A549 (cell line): ENCODE measurements around the gene PTOV1. TPM values are rescaled to one million over a fixed set of nuclear protein-coding genes. Genes with fewer than 3 reads are reported as not detected.

Experiments used
- ATAC-seq, 2 experiments: fragments of 200-7000 bp in 1 of 2; fragments of >200 bp in 1 of 2; cut with Nextera tagmentation in 1 of 2; cut with Tn5 transposase in 1 of 2; 3 replicates each; pipeline versions ENCODE4 v1.8.0 to v1.9.1; 2018 to 2020; ENCODE audit warnings: mild to moderate bottlenecking in 1 of 2, moderate library complexity in 1 of 2
- CTCF ChIA-PET: fragments of 300-600 bp; sonication (Branson Sonifier 250); formaldehyde crosslinking; extraction: SDS; loops from one replicate; lab custom pipeline; 2021; ENCODE audit warnings: antibody characterized with exemption, inconsistent platforms; lab: Yijun Ruan, JAX
- POLR2A ChIA-PET: fragments of 350-600 bp; formaldehyde crosslinking; extraction: SDS; loops from one replicate; lab custom pipeline; 2021; ENCODE audit warnings: antibody characterized with exemption, inconsistent platforms; lab: Yijun Ruan, JAX
- DNase-seq, 2 experiments: peaks; one replicate each; pipeline versions ENCODE4 v3.0.0 to v3.0.0-alpha.2; 2011 to 2016; ENCODE audit warnings: low read depth in 1 of 2, low spot score in 1 of 2
- FAIRE-seq: peaks from 2 replicates; lab custom pipeline; 2011; peaks lifted over from hg19 to GRCh38; lab: Jason Lieb, UNC
- H3K27ac ChIP-seq, 2 experiments: fragments of >200 bp; sonication (Bioruptor Twin); formaldehyde crosslinking; 3 replicates each; pipeline ENCODE4 v1.5.1; 2016 to 2017
- H3K4me1 ChIP-seq: fragments of >200 bp; sonication (Bioruptor Twin); formaldehyde crosslinking; 3 replicates; pipeline ENCODE4 v1.6.1; 2016
- H3K4me2 ChIP-seq: fragments of >200 bp; sonication (Bioruptor Twin); formaldehyde crosslinking; 3 replicates; pipeline ENCODE4 v1.6.1; 2016
- H3K4me3 ChIP-seq: fragments of >200 bp; sonication (Bioruptor Twin); formaldehyde crosslinking; 3 replicates; pipeline ENCODE4 v1.5.1; 2016
- H3K9me3 ChIP-seq: fragments of >200 bp; sonication (Bioruptor Twin); formaldehyde crosslinking; 3 replicates; pipeline ENCODE4 v1.6.1; 2016
- CEBPB ChIP-seq, 2 experiments: fragments of >200 bp in 1 of 2; sonication (Bioruptor Twin) in 1 of 2; formaldehyde crosslinking in 1 of 2; IDR thresholded peaks; 2 replicates each; pipeline ENCODE4 v1.6.1; 2012 to 2016
- FOSB ChIP-seq: fragments of 250-450 bp; sonication (Bioruptor Pico); IDR thresholded peaks from 2 replicates; pipeline ENCODE4 v1.5.0; 2020; ENCODE audit warnings: mild to moderate bottlenecking, moderate library complexity
- FOSL2 ChIP-seq, 2 experiments: fragments of 450-650 bp in 1 of 2; fragments of >200 bp in 1 of 2; sonication (Bioruptor Twin) in 1 of 2; formaldehyde crosslinking; IDR thresholded peaks; 2 replicates each; pipeline versions ENCODE4 v1.5.0 to v1.6.1; 2016 to 2020; ENCODE audit warnings: mild to moderate bottlenecking in 1 of 2, moderate library complexity in 1 of 2
- GATA3 ChIP-seq: IDR thresholded peaks from 2 replicates; pipeline ENCODE4 v1.6.1; 2012; ENCODE audit warnings: borderline replicate concordance
- HEYL ChIP-seq: fragments of 250-450 bp; sonication (Bioruptor Pico); IDR thresholded peaks from 2 replicates; pipeline ENCODE4 v1.8.0; 2021; ENCODE audit warnings: mild to moderate bottlenecking, moderate library complexity
- HOXA7 ChIP-seq: fragments of 250-450 bp; sonication (Bioruptor Pico); IDR thresholded peaks from 2 replicates; pipeline ENCODE4 v1.5.0; 2020; ENCODE audit warnings: mild to moderate bottlenecking, moderate library complexity
- HOXB13 ChIP-seq: fragments of 250-450 bp; sonication (Bioruptor Pico); IDR thresholded peaks from 2 replicates; pipeline ENCODE4 v1.5.0; 2020; ENCODE audit warnings: low read depth, mild to moderate bottlenecking, moderate library complexity
- HOXB5 ChIP-seq: fragments of 250-450 bp; sonication (Bioruptor Pico); IDR thresholded peaks from 2 replicates; pipeline ENCODE4 v1.5.0; 2020; ENCODE audit warnings: mild to moderate bottlenecking, moderate library complexity
- JUN ChIP-seq, 2 experiments: fragments of >200 bp; sonication (Bioruptor Twin); formaldehyde crosslinking; IDR thresholded peaks; 2 replicates in 1 of 2; 3 replicates in 1 of 2; pipeline ENCODE4 v1.6.1; 2016 to 2017
- KDM1A ChIP-seq: fragments of 200-600 bp; sonication (generic); IDR thresholded peaks from 2 replicates; pipeline ENCODE4 v1.6.1; 2016; ENCODE audit warnings: low read depth, mild to moderate bottlenecking
- KDM5A ChIP-seq: fragments of 200-600 bp; sonication (generic); IDR thresholded peaks from 2 replicates; pipeline ENCODE4 v1.6.1; 2016; ENCODE audit warnings: antibody characterized with exemption, mild to moderate bottlenecking
- PHF8 ChIP-seq: fragments of 200-600 bp; sonication (generic); IDR thresholded peaks from 2 replicates; pipeline ENCODE4 v1.6.1; 2016; ENCODE audit warnings: low read depth, mild to moderate bottlenecking, antibody characterized with exemption, moderate library complexity, borderline replicate concordance
- POLR2A ChIP-seq: IDR thresholded peaks from 2 replicates; pipeline ENCODE4 v1.6.1; 2012; ENCODE audit warnings: mild to moderate bottlenecking, low read length
- POLR2AphosphoS2 ChIP-seq: conservative IDR thresholded peaks from 2 replicates; pipeline ENCODE4 v1.6.1; 2012; ENCODE audit warnings: low read length, improper control_type of control experiment, inconsistent platforms
- RFX5 ChIP-seq: fragments of 450-650 bp; IDR thresholded peaks from 2 replicates; pipeline ENCODE4 v1.7.1; 2014; ENCODE audit warnings: antibody characterized with exemption, mild to moderate bottlenecking, moderate library complexity
- ZNF302 ChIP-seq: fragments of 250-450 bp; sonication (Bioruptor Pico); IDR thresholded peaks from 2 replicates; pipeline ENCODE4 v1.9.0; 2021; ENCODE audit warnings: inconsistent platforms, mild to moderate bottlenecking, moderate library complexity
- ZSCAN20 ChIP-seq: fragments of 250-450 bp; sonication (Bioruptor Pico); IDR thresholded peaks from 2 replicates; pipeline ENCODE4 v1.8.0; 2022; ENCODE audit warnings: mild to moderate bottlenecking, moderate library complexity
- WGBS: methylation state at CpG from one replicate; pipeline ENCODE4 v1.1.6; 2017; ENCODE audit errors: missing lambda C conversion rate; 5-methylcytosine and 5-hydroxymethylcytosine counted together
- polyA plus RNA-seq, 4 experiments: library from polyadenylated mRNA; depleted of rRNA in 3 of 4; stranded (reverse); fragments of >200 nt; fragmentation: RNase III in 1 of 4; extraction: RNeasy Plus Mini Kit Qiagen cat#74134 plus additional on column Dnase treatment in 1 of 4; gene quantifications; 2 replicates in 3 of 4; 3 replicates in 1 of 4; pipeline ENCODE4 v1.2.3, GENCODE V29; 2011 to 2017
- TF ChIP-seq, protein P1 (sequence below): fragments of >200 bp; sonication (Bioruptor Twin); formaldehyde crosslinking; IDR thresholded peaks from 3 replicates; pipeline ENCODE4 v1.5.1; 2016
- TF ChIP-seq, protein P2 (sequence below): fragments of >200 bp; sonication (Bioruptor Twin); formaldehyde crosslinking; IDR thresholded peaks from 3 replicates; pipeline ENCODE4 v1.6.1; 2016
- TF ChIP-seq, protein P3 (sequence below): fragments of 250-450 bp; sonication (Bioruptor Pico); IDR thresholded peaks from 2 replicates; pipeline ENCODE4 v1.5.0; 2021; ENCODE audit warnings: mild to moderate bottlenecking, moderate library complexity, borderline replicate concordance
- TF ChIP-seq, protein P4 (sequence below): fragments of 450-650 bp; IDR thresholded peaks from 2 replicates; pipeline ENCODE4 v1.6.1; 2014; ENCODE audit warnings: antibody characterized with exemption

PTOV1 gene
- polyA plus RNA-seq, 2 of the 4 experiments (the other 2 are of a cell fraction), result 27.7 to 147 TPM

DNA sequence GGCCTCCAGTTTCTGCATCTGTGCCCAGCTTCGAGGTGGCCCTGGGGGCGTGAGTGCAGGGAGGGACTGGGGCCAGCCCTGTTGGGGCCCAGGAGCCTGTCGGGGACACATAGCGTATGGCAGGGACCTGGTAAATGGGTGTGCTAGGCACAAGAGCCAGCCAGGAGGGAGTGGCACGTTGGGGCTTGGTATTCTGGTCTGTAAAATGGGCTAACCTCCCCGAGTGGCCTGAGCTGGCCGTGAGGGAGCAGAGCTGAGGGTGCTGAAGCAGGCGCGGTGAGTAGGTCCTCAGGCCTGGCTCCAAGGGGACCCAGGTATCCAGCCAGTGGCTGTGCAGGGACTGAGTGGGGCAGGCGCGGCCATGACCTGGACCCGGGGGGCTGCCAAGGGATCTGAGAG lies 4.3 kb downstream of the PTOV1 start:
- H3K9me3 ChIP-seq, result no peaks in the 10 kb centered on the region
- WGBS, result 92% methylated on average over 12 of the region's 12 CpGs
- ChIA-PET CTCF (interaction anchor here (0.6 to 2.8 kb wide), 3 partner anchors 8 to 172 kb away, joined by 4 to 13 read pairs (median 7); no protein-coding TSS in a partner anchor), POLR2A (no interaction called here)
- no peak for DNase-seq
- TF ChIP-seq ZNF302 (CRISPR knock-in tag), result no peak
- no peak for TF ChIP-seq KDM5A
- TF ChIP-seq RFX5, result no peak
- peak; percentile 76; the same call in 1 of the 2 replicates for TF ChIP-seq KDM1A
- TF ChIP-seq, protein P1, sequence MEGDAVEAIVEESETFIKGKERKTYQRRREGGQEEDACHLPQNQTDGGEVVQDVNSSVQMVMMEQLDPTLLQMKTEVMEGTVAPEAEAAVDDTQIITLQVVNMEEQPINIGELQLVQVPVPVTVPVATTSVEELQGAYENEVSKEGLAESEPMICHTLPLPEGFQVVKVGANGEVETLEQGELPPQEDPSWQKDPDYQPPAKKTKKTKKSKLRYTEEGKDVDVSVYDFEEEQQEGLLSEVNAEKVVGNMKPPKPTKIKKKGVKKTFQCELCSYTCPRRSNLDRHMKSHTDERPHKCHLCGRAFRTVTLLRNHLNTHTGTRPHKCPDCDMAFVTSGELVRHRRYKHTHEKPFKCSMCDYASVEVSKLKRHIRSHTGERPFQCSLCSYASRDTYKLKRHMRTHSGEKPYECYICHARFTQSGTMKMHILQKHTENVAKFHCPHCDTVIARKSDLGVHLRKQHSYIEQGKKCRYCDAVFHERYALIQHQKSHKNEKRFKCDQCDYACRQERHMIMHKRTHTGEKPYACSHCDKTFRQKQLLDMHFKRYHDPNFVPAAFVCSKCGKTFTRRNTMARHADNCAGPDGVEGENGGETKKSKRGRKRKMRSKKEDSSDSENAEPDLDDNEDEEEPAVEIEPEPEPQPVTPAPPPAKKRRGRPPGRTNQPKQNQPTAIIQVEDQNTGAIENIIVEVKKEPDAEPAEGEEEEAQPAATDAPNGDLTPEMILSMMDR, result no peak
- TF ChIP-seq, protein P2, sequence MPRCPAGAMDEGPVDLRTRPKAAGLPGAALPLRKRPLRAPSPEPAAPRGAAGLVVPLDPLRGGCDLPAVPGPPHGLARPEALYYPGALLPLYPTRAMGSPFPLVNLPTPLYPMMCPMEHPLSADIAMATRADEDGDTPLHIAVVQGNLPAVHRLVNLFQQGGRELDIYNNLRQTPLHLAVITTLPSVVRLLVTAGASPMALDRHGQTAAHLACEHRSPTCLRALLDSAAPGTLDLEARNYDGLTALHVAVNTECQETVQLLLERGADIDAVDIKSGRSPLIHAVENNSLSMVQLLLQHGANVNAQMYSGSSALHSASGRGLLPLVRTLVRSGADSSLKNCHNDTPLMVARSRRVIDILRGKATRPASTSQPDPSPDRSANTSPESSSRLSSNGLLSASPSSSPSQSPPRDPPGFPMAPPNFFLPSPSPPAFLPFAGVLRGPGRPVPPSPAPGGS, result 0 out of 3 replicates have a peak, but pooled peaks have one; percentile 8
- TF ChIP-seq, protein P3, sequence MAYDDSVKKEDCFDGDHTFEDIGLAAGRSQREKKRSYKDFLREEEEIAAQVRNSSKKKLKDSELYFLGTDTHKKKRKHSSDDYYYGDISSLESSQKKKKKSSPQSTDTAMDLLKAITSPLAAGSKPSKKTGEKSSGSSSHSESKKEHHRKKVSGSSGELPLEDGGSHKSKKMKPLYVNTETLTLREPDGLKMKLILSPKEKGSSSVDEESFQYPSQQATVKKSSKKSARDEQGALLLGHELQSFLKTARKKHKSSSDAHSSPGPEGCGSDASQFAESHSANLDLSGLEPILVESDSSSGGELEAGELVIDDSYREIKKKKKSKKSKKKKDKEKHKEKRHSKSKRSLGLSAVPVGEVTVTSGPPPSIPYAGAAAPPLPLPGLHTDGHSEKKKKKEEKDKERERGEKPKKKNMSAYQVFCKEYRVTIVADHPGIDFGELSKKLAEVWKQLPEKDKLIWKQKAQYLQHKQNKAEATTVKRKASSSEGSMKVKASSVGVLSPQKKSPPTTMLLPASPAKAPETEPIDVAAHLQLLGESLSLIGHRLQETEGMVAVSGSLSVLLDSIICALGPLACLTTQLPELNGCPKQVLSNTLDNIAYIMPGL (CRISPR knock-in tag), result no peak
- TF ChIP-seq POLR2A, result no peak
- TF ChIP-seq, all 56 proteins: peak for 2
- Histone ChIP-seq H3K4me1 (peaks cover 32% of the 10 kb centered on the region), H3K4me2 (no peak overlapping the region), H3K4me3 (no peak overlapping the region), H3K27ac (no peak overlapping the region)
- FAIRE-seq, result no peak
- ATAC-seq, result no peak; a peak in 1 of 6 replicates

DNA sequence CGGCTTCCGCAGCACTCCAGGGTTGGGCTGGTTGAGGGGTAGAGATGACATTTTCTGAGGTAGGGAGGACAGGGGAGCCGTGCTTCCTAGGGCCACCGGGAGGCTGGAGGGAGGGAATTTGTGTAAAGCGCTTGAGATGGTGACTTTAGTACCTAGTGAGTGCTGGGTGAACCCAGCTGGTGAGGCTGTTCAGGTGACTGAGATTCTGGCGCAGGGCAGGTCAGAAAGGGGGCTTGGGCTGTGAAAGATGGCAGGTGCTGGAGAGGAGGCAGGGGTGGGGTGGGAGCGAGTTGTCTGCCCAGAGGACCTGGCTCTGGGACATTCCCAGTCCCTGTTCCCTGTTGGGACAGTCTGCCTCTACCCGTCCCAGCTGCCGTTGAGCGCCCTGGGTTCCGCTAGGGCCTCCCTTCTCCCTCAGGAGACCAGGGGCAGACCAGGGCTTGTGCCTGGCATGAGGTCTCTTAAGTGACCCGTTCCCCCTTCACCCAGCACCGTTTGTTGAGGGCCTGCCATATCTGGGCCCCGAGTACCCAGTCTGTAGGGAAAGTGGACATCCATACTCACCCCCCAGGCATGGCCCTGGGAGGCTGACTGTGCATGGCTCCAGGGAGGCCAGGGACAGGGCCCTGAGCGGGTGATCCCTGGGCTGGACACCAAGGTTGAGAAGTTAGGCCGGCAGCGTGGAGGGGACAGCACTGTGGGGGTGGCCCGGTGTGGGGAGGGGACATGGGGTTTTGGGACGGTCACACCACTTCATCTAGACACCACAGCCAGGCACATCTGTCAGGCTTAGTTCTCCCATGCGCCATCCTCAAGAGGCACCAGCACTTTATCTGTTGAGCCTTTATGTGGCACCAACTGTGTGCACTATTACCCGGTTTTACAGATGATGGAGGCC lies 5.0 kb downstream of the PTOV1 start:
- Histone ChIP-seq H3K9me3 (no peaks in the 10 kb centered on the region), H3K4me3 (no peak overlapping the region), H3K27ac (no peak overlapping the region), H3K4me2 (no peak overlapping the region), H3K4me1 (peaks cover 38% of the 10 kb centered on the region)
- DNase-seq (no peak), ATAC-seq (peak; percentile 2 to 10; a peak in 4 of 6 replicates), FAIRE-seq (no peak)
- 78% methylated on average over 18 of the region's 21 CpGs for WGBS
- TF ChIP-seq PHF8 (no peak), HOXB13 (CRISPR knock-in tag) (no peak), FOSB (CRISPR knock-in tag) (0 out of 2 replicates have a peak, but pooled peaks have one; percentile 29), GATA3 (peak; percentile 38; the same call in 1 of the 2 replicates), HOXB5 (CRISPR knock-in tag) (no peak), HOXA7 (CRISPR knock-in tag) (no peak), FOSL2 (IDR thresholded peaks at IDR 0.05) (no peak), FOSL2 (CRISPR knock-in tag; IDR thresholded peaks at IDR 0.05) (no peak), HEYL (CRISPR knock-in tag) (no peak), POLR2A (peak; percentile 5; the same call in 1 of the 2 replicates), ZSCAN20 (no peak), JUN (IDR thresholded peaks at IDR 0.05) (peak in 1 of 2 experiments; percentile 2; a peak in 1 of 5 replicates), POLR2AphosphoS2 (peak; percentile 92; the same call in 1 of the 2 replicates), CEBPB (IDR thresholded peaks at IDR 0.05) (no peak)
- TF ChIP-seq, protein P4, sequence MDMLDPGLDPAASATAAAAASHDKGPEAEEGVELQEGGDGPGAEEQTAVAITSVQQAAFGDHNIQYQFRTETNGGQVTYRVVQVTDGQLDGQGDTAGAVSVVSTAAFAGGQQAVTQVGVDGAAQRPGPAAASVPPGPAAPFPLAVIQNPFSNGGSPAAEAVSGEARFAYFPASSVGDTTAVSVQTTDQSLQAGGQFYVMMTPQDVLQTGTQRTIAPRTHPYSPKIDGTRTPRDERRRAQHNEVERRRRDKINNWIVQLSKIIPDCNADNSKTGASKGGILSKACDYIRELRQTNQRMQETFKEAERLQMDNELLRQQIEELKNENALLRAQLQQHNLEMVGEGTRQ, result no peak
- POLR2A ChIA-PET, result no interaction called here
- CTCF ChIA-PET, result interaction anchor here (0.9 to 2.8 kb wide), 2 partner anchors 10 to 12 kb away, joined by 3 to 13 read pairs; no protein-coding TSS in a partner anchor
